Fibroblast of pulmonary artery (primary cell): Measurements from ENCODE around the gene A2M.
"Not testable (repeated sequence)": the region's sequence is repeated elsewhere in the genome, so short reads cannot be mapped to it uniquely, and the experiment has no call there.

Source experiments
- DNase-seq: peaks from one replicate; pipeline ENCODE4 v3.0.0-alpha.2; 2010; ENCODE audit warnings: low read depth
- H3K4me3 ChIP-seq: replicated peaks from 2 replicates; pipeline ENCODE4 v1.5.1; 2011; ENCODE audit warnings: low read depth, mild to moderate bottlenecking, control low read depth, low read length, moderate library complexity
- CTCF ChIP-seq: IDR thresholded peaks from 2 replicates; pipeline ENCODE4 v1.5.1; 2011; ENCODE audit warnings: mild to moderate bottlenecking, control low read depth, low read length, inconsistent platforms; ENCODE audit errors: missing control alignments

Gene A2M

DNA sequence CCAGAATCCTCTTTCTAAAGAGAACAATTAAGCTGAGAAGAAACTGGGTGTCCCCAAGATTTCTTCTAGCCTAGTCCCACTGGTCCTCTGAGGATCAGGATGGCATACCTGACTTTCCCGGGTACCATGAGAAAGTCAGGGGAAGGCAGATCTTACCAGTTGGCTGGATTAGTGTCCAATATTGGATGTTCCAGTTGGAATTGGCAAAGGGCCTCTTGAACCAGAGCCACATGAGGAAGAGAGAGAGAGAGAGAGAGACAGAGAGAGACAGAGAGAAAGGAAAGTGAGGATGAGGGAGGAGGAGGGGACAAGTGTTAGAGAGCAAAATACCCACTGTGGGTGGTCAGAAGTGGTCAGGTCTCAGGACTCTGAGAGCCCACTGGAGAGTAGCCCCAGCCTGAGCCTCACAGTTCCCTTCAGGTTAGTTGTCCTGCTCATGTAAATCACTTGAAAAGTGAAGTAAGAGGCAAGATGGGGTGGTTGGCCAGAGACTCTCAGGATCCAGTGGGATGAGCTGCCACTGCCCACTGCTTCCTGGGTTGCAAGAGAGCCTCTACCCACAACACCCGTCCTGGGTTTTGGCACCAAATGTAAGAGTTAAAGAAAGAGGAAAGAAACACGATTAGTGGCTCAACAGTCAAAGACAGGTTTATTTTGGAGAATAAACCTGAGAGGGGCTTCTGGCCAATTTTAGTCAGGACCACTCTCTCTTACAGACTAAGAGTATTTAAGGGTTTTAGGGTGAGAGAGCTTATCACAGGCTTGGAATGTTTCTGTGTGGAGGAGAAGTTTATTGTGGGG lies 28.4 kb upstream of the A2M start:
- no peak for DNase-seq
- H3K4me3 ChIP-seq: no peak overlapping the region
- no peak for TF ChIP-seq CTCF

DNA sequence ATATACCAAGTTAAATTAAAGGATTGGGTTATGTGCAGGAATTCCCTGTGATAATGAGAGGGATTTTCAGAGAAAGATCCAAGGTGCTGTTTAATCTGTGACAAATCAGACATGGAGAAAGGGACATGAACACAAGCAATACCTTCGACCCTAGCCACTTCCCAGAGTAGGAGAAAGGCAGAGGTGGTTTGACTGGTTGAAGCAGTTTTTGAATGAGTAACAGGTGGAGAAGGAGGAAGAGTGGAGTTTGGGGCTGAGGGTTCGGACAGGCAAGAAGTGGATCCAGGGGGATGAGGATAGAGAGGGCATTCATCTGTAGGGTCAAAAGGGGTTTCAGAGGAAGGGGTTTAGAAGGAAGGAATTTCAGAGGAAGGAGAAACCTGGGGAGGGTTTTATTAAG lies 27.4 kb upstream of the A2M start:
- no peak for TF ChIP-seq CTCF
- no peak for DNase-seq
- H3K4me3 ChIP-seq: no peak overlapping the region

GRCh38 chr12:9139588-9140290 lies 24.0 kb upstream of the A2M start:
- not testable (repeated sequence) for DNase-seq, H3K4me3 ChIP-seq

DNA sequence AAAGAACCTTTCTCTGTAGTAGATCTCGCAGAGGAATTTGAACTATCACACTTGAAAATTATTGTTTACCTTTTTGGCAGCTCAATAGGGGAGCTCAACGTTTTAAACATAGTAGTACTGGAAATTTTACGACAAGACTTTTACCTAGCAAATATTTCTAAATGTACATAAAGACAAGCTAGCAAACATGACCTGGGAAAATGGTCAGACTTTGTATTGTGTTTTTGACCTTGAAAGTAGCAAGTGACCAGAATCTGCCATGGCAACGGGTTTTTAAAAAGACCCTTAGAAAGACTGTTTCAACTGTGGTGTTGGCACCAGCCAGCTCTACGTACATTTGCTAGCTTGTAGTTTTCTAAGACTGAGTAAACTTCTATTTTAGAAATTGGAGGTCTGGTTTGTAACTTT lies 20.2 kb upstream of the A2M start:
- DNase-seq: no peak
- no peak for TF ChIP-seq CTCF
- no peak overlapping the region for H3K4me3 ChIP-seq

DNA sequence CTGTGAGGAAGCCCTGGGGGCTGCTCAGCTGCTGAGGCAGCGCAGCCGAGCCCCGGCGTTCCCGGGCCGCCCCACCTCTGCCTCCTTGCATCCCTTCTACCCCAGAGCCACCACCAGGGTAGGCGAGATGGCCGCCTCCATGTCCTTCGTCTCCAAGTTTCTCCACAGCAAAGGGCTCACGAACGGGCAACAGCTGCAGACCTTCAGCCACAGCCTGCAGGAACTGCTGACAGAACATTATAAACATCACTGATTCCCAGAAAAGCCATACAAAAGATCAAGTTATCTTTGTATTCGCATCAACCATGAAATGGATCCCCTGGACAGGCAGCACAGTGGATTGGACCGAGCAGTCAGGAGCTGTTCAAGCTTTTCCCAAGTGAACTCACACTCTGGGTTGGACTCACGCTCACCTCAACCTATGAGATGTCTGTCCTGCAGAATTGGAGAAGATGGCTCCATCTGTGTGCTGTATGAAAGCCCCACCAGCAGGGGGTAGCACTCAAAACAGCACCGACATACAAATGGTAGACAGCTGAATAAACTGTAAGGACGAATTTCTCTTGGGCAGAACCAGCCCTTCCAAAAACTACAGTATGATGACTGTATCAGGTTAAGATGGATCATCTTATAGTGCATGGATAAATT lies 19.4 kb upstream of the A2M start:
- no peak for TF ChIP-seq CTCF
- DNase-seq: no peak
- H3K4me3 ChIP-seq: no peak overlapping the region

GRCh38 chr12:9133216-9133916 lies 17.6 kb upstream of the A2M start:
- TF ChIP-seq CTCF: no peak
- no peak overlapping the region for H3K4me3 ChIP-seq

GRCh38 chr12:9132008-9132535 lies 16.4 kb upstream of the A2M start:
- DNase-seq: no peak
- TF ChIP-seq CTCF: no peak
- H3K4me3 ChIP-seq: no peak overlapping the region

More at GRCh38 chr12:9133216-9133916, 17.6 kb upstream of the A2M start:
- no peak for DNase-seq
